Peyer's patch (tissue), 4 donors: Measurements from ENCODE around the gene NR6A1. TPM values are rescaled to one million over a fixed set of nuclear protein-coding genes. Genes with fewer than 3 reads are reported as not detected.

Source experiments
- DNase-seq, 3 donors: peaks; one replicate each; pipeline ENCODE4 v3.0.0-alpha.2; 2017 to 2019
- H3K27ac ChIP-seq, 4 donors: fragments of 200-600 bp; sonication (generic); one replicate each; pipeline ENCODE4 v1.5.1; 2016 to 2019
- H3K27me3 ChIP-seq, 2 donors: fragments of 200-600 bp; sonication (generic); one replicate each; pipeline ENCODE4 v1.5.1; 2019
- H3K36me3 ChIP-seq, 3 donors: fragments of 200-600 bp; sonication (generic); one replicate each; pipeline ENCODE4 v1.5.1; 2016 to 2019
- H3K4me1 ChIP-seq, 4 donors: fragments of 200-600 bp; sonication (generic); one replicate each; pipeline ENCODE4 v1.5.1; 2016 to 2019
- H3K4me3 ChIP-seq, 4 donors: fragments of 200-600 bp; sonication (generic); 1 replicate in 3 of 4; 2 replicates in 1 of 4; pipeline ENCODE4 v1.5.1; 2016 to 2019; ENCODE audit warnings: mild to moderate bottlenecking in 1 of 4
- H3K9me3 ChIP-seq, 4 donors: fragments of 200-600 bp; sonication (generic); one replicate each; pipeline ENCODE4 v1.5.1; 2016 to 2019; ENCODE audit warnings: mild to moderate bottlenecking in 1 of 4
- POLR2A ChIP-seq, 2 donors: fragments of 450-650 bp; IDR thresholded peaks; one replicate each; pipeline ENCODE4 v1.5.1; 2017; ENCODE audit warnings: antibody characterized with exemption in 2 of 2, mild to moderate bottlenecking in 2 of 2, moderate library complexity in 2 of 2
- total RNA-seq, 4 donors: library from RNA; depleted of rRNA; stranded (reverse); fragments of >200 nt; gene quantifications; one replicate each; pipeline ENCODE4 v1.1.0, GENCODE V29; 2016
- TF ChIP-seq, protein P1 (sequence below), 6 experiments: fragments of 450-650 bp in 4 of 6; fragments of 200-600 bp in 2 of 6; sonication (generic) in 1 of 6; IDR thresholded peaks; one replicate each; pipeline ENCODE4 v1.5.1; 2017 to 2019; ENCODE audit warnings: antibody characterized with exemption in 6 of 6, mild to moderate bottlenecking in 3 of 6, moderate library complexity in 1 of 6

NR6A1 gene
- total RNA-seq, 4 donors from 2014 or later, result 10.7 to 43.0 (median 28.1) TPM

DNA sequence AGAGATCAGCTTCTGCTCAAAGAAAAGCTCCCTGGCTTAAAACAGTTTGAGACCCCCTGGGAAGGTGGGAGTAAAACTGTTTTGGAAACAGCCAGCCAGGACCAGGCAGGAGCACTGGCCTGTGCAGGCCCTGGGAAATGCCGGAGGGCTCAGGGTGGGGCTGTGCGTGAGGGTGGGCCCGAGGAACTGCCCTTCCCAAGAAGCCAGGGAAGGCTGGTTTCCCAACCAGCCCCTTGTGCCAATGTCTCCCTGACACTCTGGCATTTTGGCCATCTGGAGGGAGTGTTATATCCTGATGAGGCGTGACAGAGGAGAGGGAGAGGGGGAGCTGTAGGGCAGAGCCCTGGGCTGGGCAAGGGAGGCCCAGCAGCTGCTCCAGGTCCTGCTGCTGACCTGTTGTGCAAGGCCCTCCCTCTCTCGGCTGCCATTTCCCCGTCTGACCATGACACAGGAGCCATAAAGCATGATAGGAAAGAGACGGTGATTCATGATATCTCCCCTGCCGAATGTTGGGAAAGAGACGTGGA is 22.0 kb upstream of the NR6A1 start:
- DNase-seq, result no peak
- Histone ChIP-seq H3K4me3 (no peak overlapping the region), H3K27me3 (no peaks in the 10 kb centered on the region), H3K27ac (no peak overlapping the region), H3K36me3 (no peaks in the 10 kb centered on the region), H3K9me3 (no peaks in the 10 kb centered on the region), H3K4me1 (peaks cover 0 to 7% (median 0%) of the 10 kb centered on the region in 4 donors)
- no peak for TF ChIP-seq POLR2A (IDR thresholded peaks at IDR 0.05)
- TF ChIP-seq, protein P1, sequence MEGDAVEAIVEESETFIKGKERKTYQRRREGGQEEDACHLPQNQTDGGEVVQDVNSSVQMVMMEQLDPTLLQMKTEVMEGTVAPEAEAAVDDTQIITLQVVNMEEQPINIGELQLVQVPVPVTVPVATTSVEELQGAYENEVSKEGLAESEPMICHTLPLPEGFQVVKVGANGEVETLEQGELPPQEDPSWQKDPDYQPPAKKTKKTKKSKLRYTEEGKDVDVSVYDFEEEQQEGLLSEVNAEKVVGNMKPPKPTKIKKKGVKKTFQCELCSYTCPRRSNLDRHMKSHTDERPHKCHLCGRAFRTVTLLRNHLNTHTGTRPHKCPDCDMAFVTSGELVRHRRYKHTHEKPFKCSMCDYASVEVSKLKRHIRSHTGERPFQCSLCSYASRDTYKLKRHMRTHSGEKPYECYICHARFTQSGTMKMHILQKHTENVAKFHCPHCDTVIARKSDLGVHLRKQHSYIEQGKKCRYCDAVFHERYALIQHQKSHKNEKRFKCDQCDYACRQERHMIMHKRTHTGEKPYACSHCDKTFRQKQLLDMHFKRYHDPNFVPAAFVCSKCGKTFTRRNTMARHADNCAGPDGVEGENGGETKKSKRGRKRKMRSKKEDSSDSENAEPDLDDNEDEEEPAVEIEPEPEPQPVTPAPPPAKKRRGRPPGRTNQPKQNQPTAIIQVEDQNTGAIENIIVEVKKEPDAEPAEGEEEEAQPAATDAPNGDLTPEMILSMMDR (IDR thresholded peaks at IDR 0.05), result no peak

DNA sequence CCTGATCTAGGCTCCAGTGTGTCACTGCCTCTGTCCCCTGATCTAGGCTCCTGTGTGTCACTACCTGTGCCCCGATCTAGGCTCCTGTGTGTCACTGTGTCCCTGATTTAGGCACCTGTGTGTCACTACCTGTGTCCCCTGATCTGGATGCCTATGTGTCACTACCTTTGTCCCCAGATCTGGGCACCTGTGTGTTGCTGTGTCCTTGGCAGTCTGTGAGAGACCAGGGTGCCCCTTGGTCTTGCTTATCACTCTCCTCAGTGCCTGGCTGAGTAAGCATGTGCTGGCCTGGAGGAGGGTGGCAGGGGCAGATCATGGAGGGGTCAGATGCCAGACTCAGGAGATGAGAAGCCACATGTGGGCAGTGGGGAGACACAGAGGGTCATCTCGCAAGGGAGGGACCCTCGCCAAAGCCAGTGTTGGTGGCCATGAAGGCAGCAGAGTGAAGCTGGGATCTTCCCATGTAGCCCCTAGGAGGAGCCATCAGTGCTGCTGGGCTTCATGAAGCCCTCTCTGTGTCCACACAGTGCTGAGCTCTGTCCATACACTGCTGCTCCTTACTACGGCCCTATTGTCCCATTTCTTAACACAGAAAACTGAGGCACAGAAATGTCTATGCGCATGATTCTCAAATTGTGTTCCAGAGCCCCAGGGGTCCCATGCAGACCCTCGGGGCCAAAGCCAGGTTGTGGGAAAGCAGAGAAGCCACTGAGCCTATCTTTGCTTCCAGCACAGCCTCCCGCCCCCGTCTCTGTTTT is 21.3 kb upstream of the NR6A1 start:
- H3K4me1 ChIP-seq, result peaks cover 0 to 2% (median 0%) of the 10 kb centered on the region in 4 donors
- DNase-seq, result peak in 1 of 3 donors; percentile 29
- H3K36me3 ChIP-seq, result no peaks in the 10 kb centered on the region
- TF ChIP-seq, protein P1 (IDR thresholded peaks at IDR 0.05), result no peak
- TF ChIP-seq POLR2A (IDR thresholded peaks at IDR 0.05), result no peak
- no peak overlapping the region for H3K27ac ChIP-seq
- H3K4me3 ChIP-seq, result no peak overlapping the region
- no peaks in the 10 kb centered on the region for H3K9me3 ChIP-seq
- no peaks in the 10 kb centered on the region for H3K27me3 ChIP-seq

DNA sequence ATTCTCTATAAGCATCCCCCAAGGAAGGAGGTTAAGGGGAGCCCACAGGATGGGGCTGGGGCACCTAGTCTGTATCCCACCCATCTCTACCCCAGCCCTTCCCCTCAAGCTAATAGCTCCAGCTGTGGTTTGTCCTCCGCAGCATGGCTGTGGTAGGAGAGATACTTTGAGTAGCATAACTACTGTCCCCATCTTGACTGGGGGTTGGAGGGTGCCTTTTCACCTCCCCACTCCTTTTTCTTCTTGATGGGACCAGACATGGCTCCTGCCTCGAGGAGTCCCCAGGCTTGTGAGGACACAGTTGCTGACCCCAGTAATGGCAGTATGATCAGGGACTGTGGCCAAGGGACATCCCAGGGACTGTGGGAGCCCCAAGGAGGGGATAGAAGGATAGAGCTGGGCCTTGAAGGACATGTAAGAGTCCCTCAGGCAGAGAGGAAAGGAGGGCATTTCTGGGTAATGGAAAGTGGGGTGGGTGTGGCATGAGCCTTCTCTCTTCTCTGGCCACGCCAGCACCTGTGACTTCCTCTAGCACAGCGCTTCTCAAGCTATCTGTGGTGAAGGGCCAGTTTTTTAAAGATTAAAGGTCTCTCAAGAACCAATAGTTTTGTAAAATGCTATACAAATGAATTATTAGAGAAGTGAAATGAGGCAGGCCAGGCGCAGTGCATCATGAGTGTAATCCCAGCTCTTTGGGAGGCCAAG is 19.8 kb upstream of the NR6A1 start:
- peak in 1 of 3 donors; percentile 10 for DNase-seq
- H3K9me3 ChIP-seq, result no peaks in the 10 kb centered on the region
- H3K4me3 ChIP-seq, result no peak overlapping the region
- TF ChIP-seq, protein P1 (IDR thresholded peaks at IDR 0.05), result no peak
- no peak for TF ChIP-seq POLR2A (IDR thresholded peaks at IDR 0.05)
- H3K36me3 ChIP-seq, result no peaks in the 10 kb centered on the region
- H3K27me3 ChIP-seq, result no peaks in the 10 kb centered on the region
- no peaks in the 10 kb centered on the region for H3K4me1 ChIP-seq
- no peak overlapping the region for H3K27ac ChIP-seq

DNA sequence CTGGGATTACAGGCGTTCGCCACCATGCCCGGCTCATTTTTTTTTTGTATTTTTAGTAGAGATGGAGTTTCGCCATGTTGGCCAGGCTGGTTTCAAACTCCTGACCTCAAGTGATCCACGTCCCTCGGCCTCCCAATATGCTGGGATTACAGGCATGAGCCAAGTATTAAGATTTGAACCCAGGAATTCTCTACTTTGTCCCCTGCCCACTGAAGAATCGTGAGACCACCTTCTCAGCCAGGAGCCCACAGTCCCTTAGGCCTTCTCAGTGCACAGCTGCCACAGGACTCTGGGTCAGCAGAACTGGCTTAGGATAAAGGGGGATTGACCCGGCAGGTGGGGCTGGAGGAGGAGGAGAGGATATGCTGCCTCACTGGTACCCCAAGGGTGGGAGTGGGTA is 19.2 kb upstream of the NR6A1 start:
- Histone ChIP-seq H3K27me3 (no peaks in the 10 kb centered on the region), H3K36me3 (no peaks in the 10 kb centered on the region), H3K4me3 (no peak overlapping the region), H3K4me1 (no peaks in the 10 kb centered on the region), H3K9me3 (no peaks in the 10 kb centered on the region), H3K27ac (no peak overlapping the region)
- TF ChIP-seq POLR2A (IDR thresholded peaks at IDR 0.05), result no peak
- TF ChIP-seq, protein P1 (IDR thresholded peaks at IDR 0.05), result no peak
- peak in 1 of 3 donors; percentile 26 for DNase-seq

DNA sequence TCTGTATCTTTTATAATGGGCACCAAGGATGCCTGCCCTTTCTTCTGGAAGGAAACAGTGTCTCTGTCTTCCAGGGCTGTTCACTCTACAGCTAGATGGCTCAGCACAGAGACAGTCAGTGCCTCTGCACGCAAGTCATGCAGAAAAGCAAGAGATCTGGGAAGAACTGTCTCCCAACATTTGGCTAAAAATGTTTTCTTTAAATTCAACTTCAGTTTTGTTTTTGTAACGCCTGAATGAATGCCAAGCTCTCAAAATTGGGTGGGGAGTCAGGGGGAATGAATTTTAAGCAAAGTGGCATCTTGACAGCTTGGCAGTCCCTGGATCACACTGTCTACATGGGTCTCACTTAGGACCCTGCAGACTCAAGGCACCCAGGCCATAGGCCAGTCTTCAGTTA is 18.4 kb upstream of the NR6A1 start:
- no peak for TF ChIP-seq POLR2A (IDR thresholded peaks at IDR 0.05)
- TF ChIP-seq, protein P1 (IDR thresholded peaks at IDR 0.05), result no peak
- Histone ChIP-seq H3K36me3 (no peaks in the 10 kb centered on the region), H3K27ac (no peak overlapping the region), H3K4me3 (no peak overlapping the region), H3K4me1 (no peaks in the 10 kb centered on the region), H3K27me3 (no peaks in the 10 kb centered on the region), H3K9me3 (no peaks in the 10 kb centered on the region)
- no peak for DNase-seq
